SK-N-SH (cell line): Measurements from ENCODE around the gene LPP. TPM values are rescaled to one million over a fixed set of nuclear protein-coding genes. Genes with fewer than 3 reads are reported as not detected.

Experiments
- CTCF ChIA-PET: fragments of 300-600, 350-600 bp; formaldehyde crosslinking; extraction: SDS; loops from one replicate; lab custom pipeline; 2021; lab: Yijun Ruan, JAX
- POLR2A ChIA-PET: fragments of 350-600 bp; sonication (Branson Sonifier 250); formaldehyde crosslinking; extraction: SDS; loops from one replicate; lab custom pipeline; 2020; ENCODE audit warnings: antibody characterized with exemption, inconsistent platforms; lab: Yijun Ruan, JAX
- DNase-seq: peaks from one replicate; pipeline ENCODE4 v3.0.0; 2012
- H2AFZ ChIP-seq: fragments of 200-600 bp; sonication (generic); 2 replicates; pipeline ENCODE4 v1.8.1; 2016; ENCODE audit warnings: antibody characterized with exemption, mild to moderate bottlenecking, low read depth
- H3F3A ChIP-seq: fragments of 200-600 bp; sonication (generic); replicated peaks from 2 replicates; pipeline ENCODE3; 2016; ENCODE audit warnings: antibody characterized with exemption, mild to moderate bottlenecking; ENCODE audit not compliant: insufficient read depth
- H3K27ac ChIP-seq, 2 experiments: fragments of 200-500 bp in 1 of 2; fragments of 200-600 bp in 1 of 2; sonication (Bioruptor generic) in 1 of 2; sonication (generic), shearing (Covaris generic) in 1 of 2; 2 replicates each; pipeline versions ENCODE4 v1.5.1 to v1.6.1; 2014 to 2016; ENCODE audit warnings: low read depth in 2 of 2, inconsistent platforms in 1 of 2, low read length in 1 of 2, mild to moderate bottlenecking in 1 of 2, mixed read lengths in 1 of 2
- H3K27me3 ChIP-seq: fragments of 200-600 bp; sonication (generic), shearing (Covaris generic); 2 replicates; pipeline ENCODE4 v1.6.1; 2016; ENCODE audit warnings: mixed run types; ENCODE audit not compliant: insufficient read depth
- H3K36me3 ChIP-seq, 2 experiments: fragments of 200-500 bp in 1 of 2; fragments of 200-600 bp in 1 of 2; sonication (Bioruptor generic) in 1 of 2; sonication (generic) in 1 of 2; replicated peaks in 1 of 2; 2 replicates each; pipeline versions ENCODE3 to v1.5.1; 2014 to 2016; ENCODE audit warnings: low read length in 1 of 2, mild to moderate bottlenecking in 1 of 2; ENCODE audit not compliant: insufficient read depth in 2 of 2, control insufficient read depth in 1 of 2
- H3K4me1 ChIP-seq, 2 experiments: fragments of 200-500 bp in 1 of 2; fragments of 200-600 bp in 1 of 2; sonication (Bioruptor generic) in 1 of 2; sonication (generic), shearing (Covaris generic) in 1 of 2; 2 replicates each; pipeline versions ENCODE4 v1.5.1 to v1.6.1; 2014 to 2016; ENCODE audit warnings: low read depth in 1 of 2, low read length in 1 of 2, mixed run types in 1 of 2; ENCODE audit not compliant: insufficient read depth in 2 of 2, control insufficient read depth in 1 of 2
- H3K4me2 ChIP-seq: fragments of 200-600 bp; sonication (generic), shearing (Covaris generic); 2 replicates; pipeline ENCODE4 v1.6.1; 2017; ENCODE audit warnings: mixed run types
- H3K4me3 ChIP-seq, 2 experiments: fragments of 200-500 bp in 1 of 2; fragments of 200-600 bp in 1 of 2; sonication (Bioruptor generic) in 1 of 2; sonication (generic), shearing (Covaris generic) in 1 of 2; 2 replicates each; pipeline versions ENCODE4 v1.5.1 to v1.8.1; 2014 to 2016; ENCODE audit warnings: low read depth in 2 of 2, inconsistent platforms in 1 of 2, low read length in 1 of 2, mild to moderate bottlenecking in 1 of 2, mixed read lengths in 1 of 2, moderate library complexity in 1 of 2
- H3K79me2 ChIP-seq: fragments of 200-600 bp; sonication (generic); 2 replicates; pipeline ENCODE4 v1.8.1; 2017; ENCODE audit warnings: mild to moderate bottlenecking; ENCODE audit not compliant: insufficient read depth
- H3K9ac ChIP-seq: fragments of 200-600 bp; sonication (generic); 2 replicates; pipeline ENCODE4 v1.6.1; 2017; ENCODE audit warnings: mixed run types
- H3K9me2 ChIP-seq: fragments of 200-600 bp; sonication (generic); 2 replicates; pipeline ENCODE4 v1.6.1; 2017; ENCODE audit warnings: mixed run types
- H3K9me3 ChIP-seq: fragments of 200-600 bp; sonication (generic); 2 replicates; pipeline ENCODE4 v1.6.1; 2017; ENCODE audit warnings: mixed run types, mild to moderate bottlenecking, moderate library complexity
- H4K20me1 ChIP-seq: fragments of 200-600 bp; sonication (generic); 2 replicates; pipeline ENCODE4 v1.6.1; 2017; ENCODE audit warnings: mild to moderate bottlenecking, mixed run types; ENCODE audit not compliant: insufficient read depth
- CHD2 ChIP-seq: fragments of 150-350 bp; IDR thresholded peaks from 2 replicates; pipeline ENCODE4 v1.6.1; 2018; ENCODE audit warnings: low read length; ENCODE audit not compliant: partially characterized antibody
- EZH2phosphoT487 ChIP-seq: fragments of 200-600 bp; sonication (generic); IDR thresholded peaks from 2 replicates; pipeline ENCODE4 v1.6.1; 2017; ENCODE audit warnings: low read depth, mixed run types, mild to moderate bottlenecking, antibody characterized with exemption, moderate library complexity, borderline replicate concordance
- FOSL2 ChIP-seq: IDR thresholded peaks from 2 replicates; pipeline ENCODE4 v1.4.0; 2012; ENCODE audit warnings: low read depth, mild to moderate bottlenecking, moderate library complexity, borderline replicate concordance
- FOXJ3 ChIP-seq: sonication (generic); formaldehyde crosslinking; IDR thresholded peaks from 2 replicates; pipeline ENCODE4 v1.5.1; 2020; ENCODE audit warnings: mild to moderate bottlenecking, missing genetic modification reagents
- FOXM1 ChIP-seq: IDR thresholded peaks from 2 replicates; pipeline ENCODE4 v1.4.0; 2012; ENCODE audit warnings: low read depth, mild to moderate bottlenecking
- GABPA ChIP-seq: IDR thresholded peaks from 2 replicates; pipeline ENCODE4 v1.4.0; 2012; ENCODE audit warnings: low read depth, mild to moderate bottlenecking
- GATA2 ChIP-seq: sonication (generic); formaldehyde crosslinking; IDR thresholded peaks from 2 replicates; pipeline ENCODE4 v1.5.0; 2020; ENCODE audit warnings: mild to moderate bottlenecking, missing genetic modification reagents
- MEF2A ChIP-seq: IDR thresholded peaks from 2 replicates; pipeline ENCODE4 v1.4.0; 2012; ENCODE audit warnings: low read depth, borderline replicate concordance
- MXI1 ChIP-seq: IDR thresholded peaks from 2 replicates; pipeline ENCODE4 v1.6.1; 2012; ENCODE audit warnings: mild to moderate bottlenecking, low read depth, low read length, improper control_type of control experiment
- POLR2AphosphoS5 ChIP-seq: IDR thresholded peaks from 2 replicates; pipeline ENCODE4 v1.6.1; 2012; ENCODE audit warnings: low read depth, low read length
- RFX5 ChIP-seq: IDR thresholded peaks from 2 replicates; pipeline ENCODE4 v1.6.1; 2012; ENCODE audit warnings: mild to moderate bottlenecking, improper control_type of control experiment, low read length
- RXRA ChIP-seq: IDR thresholded peaks from 2 replicates; pipeline ENCODE4 v1.4.0; 2012; ENCODE audit warnings: low read depth, mild to moderate bottlenecking, borderline replicate concordance
- TAF1 ChIP-seq: IDR thresholded peaks from 2 replicates; pipeline ENCODE4 v1.6.1; 2012; ENCODE audit warnings: low read depth, mild to moderate bottlenecking, low read length, moderate library complexity, borderline replicate concordance
- TCF12 ChIP-seq: IDR thresholded peaks from 2 replicates; pipeline ENCODE4 v1.4.0; 2012
- WGBS: methylation state at CpG from one replicate; pipeline ENCODE4 v1.1.6; 2017; ENCODE audit warnings: low lambda C conversion rate; 5-methylcytosine and 5-hydroxymethylcytosine counted together
- polyA plus RNA-seq, 3 experiments: library from polyadenylated mRNA; depleted of rRNA; stranded (reverse); fragments of >200 nt; gene quantifications; 2 replicates each; pipeline ENCODE4 v1.2.3, GENCODE V29; 2012
- TF ChIP-seq, protein P1 (sequence below): IDR thresholded peaks from 2 replicates; pipeline ENCODE4 v1.4.0; 2012; ENCODE audit warnings: low read depth, borderline replicate concordance
- TF ChIP-seq, protein P2 (sequence below): fragments of 150-350 bp; IDR thresholded peaks from 2 replicates; pipeline ENCODE4 v1.6.1; 2016; ENCODE audit warnings: mild to moderate bottlenecking, low read depth, low read length
- TF ChIP-seq, protein P3 (sequence below): IDR thresholded peaks from 2 replicates; pipeline ENCODE4 v1.4.0; 2012; ENCODE audit warnings: low read depth, borderline replicate concordance
- TF ChIP-seq, protein P4 (sequence below): IDR thresholded peaks from 2 replicates; pipeline ENCODE4 v1.6.1; 2012; ENCODE audit warnings: mild to moderate bottlenecking, low read depth, low read length, moderate library complexity
- TF ChIP-seq, protein P5 (sequence below): fragments of 200-600 bp; sonication (generic); IDR thresholded peaks from 2 replicates; pipeline ENCODE4 v1.6.1; 2017; ENCODE audit warnings: antibody characterized with exemption, mild to moderate bottlenecking, moderate library complexity
- TF ChIP-seq, protein P6 (sequence below): IDR thresholded peaks from 2 replicates; pipeline ENCODE4; 2012

Gene LPP
- polyA plus RNA-seq, 1 of the 3 experiments (the other 2 are of a cell fraction), result 6.6 TPM

DNA sequence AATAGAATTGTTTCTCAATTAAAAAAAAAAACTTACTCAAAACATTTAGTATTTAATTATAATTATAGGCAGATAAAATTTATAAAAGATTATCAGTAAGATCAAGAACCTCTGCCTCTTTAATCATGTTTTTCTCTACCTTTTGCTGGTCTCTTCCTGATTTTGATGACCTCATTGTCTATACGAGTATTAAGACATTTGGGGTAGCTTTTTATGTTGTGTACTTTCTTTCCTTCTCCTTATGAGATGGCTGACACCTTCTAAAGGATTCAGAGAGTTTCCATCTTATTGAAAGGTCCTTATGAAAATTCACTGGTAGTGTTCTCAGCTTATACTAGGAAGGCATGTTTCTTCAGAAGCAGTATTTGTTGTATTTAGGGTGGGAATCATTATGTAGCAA, 426.3 kb downstream of the LPP start:
- H3K27ac ChIP-seq, result no peak overlapping the region
- WGBS, result 78% methylated on average over 1 of the region's 1 CpG
- H3K4me2 ChIP-seq, result no peak overlapping the region
- peaks cover 3 to 24% of the 10 kb centered on the region in 2 experiments; a peak in 3 of 4 replicates for H3K4me1 ChIP-seq
- DNase-seq, result no peak
- H3K9me3 ChIP-seq, result no peaks in the 10 kb centered on the region
- CTCF ChIA-PET, result no interaction called here
- no peaks in the 10 kb centered on the region for H3K36me3 ChIP-seq
- no peak overlapping the region for H3K9ac ChIP-seq
- H3K79me2 ChIP-seq, result peaks cover 15% of the 10 kb centered on the region; the same call in 1 of the 2 replicates
- H3F3A ChIP-seq, result peaks cover 9% of the 10 kb centered on the region
- no peaks in the 10 kb centered on the region for H3K9me2 ChIP-seq
- no peak overlapping the region for H3K4me3 ChIP-seq
- no peaks in the 10 kb centered on the region for H4K20me1 ChIP-seq
- no peak overlapping the region for H2AFZ ChIP-seq
- TF ChIP-seq TAF1 (no peak), GABPA (no peak), POLR2AphosphoS5 (no peak), FOXJ3 (CRISPR knock-in tag) (no peak), EZH2phosphoT487 (no peak), FOSL2 (no peak), TCF12 (no peak), RXRA (no peak), FOXM1 (no peak), MXI1 (no peak), RFX5 (no peak), CHD2 (no peak), MEF2A (no peak), GATA2 (no peak)
- TF ChIP-seq, protein P1, sequence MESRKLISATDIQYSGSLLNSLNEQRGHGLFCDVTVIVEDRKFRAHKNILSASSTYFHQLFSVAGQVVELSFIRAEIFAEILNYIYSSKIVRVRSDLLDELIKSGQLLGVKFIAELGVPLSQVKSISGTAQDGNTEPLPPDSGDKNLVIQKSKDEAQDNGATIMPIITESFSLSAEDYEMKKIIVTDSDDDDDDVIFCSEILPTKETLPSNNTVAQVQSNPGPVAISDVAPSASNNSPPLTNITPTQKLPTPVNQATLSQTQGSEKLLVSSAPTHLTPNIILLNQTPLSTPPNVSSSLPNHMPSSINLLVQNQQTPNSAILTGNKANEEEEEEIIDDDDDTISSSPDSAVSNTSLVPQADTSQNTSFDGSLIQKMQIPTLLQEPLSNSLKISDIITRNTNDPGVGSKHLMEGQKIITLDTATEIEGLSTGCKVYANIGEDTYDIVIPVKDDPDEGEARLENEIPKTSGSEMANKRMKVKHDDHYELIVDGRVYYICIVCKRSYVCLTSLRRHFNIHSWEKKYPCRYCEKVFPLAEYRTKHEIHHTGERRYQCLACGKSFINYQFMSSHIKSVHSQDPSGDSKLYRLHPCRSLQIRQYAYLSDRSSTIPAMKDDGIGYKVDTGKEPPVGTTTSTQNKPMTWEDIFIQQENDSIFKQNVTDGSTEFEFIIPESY, result no peak
- TF ChIP-seq, protein P2, sequence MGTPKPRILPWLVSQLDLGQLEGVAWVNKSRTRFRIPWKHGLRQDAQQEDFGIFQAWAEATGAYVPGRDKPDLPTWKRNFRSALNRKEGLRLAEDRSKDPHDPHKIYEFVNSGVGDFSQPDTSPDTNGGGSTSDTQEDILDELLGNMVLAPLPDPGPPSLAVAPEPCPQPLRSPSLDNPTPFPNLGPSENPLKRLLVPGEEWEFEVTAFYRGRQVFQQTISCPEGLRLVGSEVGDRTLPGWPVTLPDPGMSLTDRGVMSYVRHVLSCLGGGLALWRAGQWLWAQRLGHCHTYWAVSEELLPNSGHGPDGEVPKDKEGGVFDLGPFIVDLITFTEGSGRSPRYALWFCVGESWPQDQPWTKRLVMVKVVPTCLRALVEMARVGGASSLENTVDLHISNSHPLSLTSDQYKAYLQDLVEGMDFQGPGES, result no peak
- TF ChIP-seq, protein P3, sequence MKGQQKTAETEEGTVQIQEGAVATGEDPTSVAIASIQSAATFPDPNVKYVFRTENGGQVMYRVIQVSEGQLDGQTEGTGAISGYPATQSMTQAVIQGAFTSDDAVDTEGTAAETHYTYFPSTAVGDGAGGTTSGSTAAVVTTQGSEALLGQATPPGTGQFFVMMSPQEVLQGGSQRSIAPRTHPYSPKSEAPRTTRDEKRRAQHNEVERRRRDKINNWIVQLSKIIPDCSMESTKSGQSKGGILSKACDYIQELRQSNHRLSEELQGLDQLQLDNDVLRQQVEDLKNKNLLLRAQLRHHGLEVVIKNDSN, result no peak
- TF ChIP-seq, protein P4, sequence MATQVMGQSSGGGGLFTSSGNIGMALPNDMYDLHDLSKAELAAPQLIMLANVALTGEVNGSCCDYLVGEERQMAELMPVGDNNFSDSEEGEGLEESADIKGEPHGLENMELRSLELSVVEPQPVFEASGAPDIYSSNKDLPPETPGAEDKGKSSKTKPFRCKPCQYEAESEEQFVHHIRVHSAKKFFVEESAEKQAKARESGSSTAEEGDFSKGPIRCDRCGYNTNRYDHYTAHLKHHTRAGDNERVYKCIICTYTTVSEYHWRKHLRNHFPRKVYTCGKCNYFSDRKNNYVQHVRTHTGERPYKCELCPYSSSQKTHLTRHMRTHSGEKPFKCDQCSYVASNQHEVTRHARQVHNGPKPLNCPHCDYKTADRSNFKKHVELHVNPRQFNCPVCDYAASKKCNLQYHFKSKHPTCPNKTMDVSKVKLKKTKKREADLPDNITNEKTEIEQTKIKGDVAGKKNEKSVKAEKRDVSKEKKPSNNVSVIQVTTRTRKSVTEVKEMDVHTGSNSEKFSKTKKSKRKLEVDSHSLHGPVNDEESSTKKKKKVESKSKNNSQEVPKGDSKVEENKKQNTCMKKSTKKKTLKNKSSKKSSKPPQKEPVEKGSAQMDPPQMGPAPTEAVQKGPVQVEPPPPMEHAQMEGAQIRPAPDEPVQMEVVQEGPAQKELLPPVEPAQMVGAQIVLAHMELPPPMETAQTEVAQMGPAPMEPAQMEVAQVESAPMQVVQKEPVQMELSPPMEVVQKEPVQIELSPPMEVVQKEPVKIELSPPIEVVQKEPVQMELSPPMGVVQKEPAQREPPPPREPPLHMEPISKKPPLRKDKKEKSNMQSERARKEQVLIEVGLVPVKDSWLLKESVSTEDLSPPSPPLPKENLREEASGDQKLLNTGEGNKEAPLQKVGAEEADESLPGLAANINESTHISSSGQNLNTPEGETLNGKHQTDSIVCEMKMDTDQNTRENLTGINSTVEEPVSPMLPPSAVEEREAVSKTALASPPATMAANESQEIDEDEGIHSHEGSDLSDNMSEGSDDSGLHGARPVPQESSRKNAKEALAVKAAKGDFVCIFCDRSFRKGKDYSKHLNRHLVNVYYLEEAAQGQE, result no peak
- TF ChIP-seq, protein P5, sequence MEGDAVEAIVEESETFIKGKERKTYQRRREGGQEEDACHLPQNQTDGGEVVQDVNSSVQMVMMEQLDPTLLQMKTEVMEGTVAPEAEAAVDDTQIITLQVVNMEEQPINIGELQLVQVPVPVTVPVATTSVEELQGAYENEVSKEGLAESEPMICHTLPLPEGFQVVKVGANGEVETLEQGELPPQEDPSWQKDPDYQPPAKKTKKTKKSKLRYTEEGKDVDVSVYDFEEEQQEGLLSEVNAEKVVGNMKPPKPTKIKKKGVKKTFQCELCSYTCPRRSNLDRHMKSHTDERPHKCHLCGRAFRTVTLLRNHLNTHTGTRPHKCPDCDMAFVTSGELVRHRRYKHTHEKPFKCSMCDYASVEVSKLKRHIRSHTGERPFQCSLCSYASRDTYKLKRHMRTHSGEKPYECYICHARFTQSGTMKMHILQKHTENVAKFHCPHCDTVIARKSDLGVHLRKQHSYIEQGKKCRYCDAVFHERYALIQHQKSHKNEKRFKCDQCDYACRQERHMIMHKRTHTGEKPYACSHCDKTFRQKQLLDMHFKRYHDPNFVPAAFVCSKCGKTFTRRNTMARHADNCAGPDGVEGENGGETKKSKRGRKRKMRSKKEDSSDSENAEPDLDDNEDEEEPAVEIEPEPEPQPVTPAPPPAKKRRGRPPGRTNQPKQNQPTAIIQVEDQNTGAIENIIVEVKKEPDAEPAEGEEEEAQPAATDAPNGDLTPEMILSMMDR, result no peak
- TF ChIP-seq, protein P6, sequence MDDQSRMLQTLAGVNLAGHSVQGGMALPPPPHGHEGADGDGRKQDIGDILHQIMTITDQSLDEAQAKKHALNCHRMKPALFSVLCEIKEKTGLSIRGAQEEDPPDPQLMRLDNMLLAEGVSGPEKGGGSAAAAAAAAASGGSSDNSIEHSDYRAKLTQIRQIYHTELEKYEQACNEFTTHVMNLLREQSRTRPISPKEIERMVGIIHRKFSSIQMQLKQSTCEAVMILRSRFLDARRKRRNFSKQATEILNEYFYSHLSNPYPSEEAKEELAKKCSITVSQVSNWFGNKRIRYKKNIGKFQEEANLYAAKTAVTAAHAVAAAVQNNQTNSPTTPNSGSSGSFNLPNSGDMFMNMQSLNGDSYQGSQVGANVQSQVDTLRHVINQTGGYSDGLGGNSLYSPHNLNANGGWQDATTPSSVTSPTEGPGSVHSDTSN, result no peak
- no peaks in the 10 kb centered on the region for H3K27me3 ChIP-seq
- POLR2A ChIA-PET, result no interaction called here
